K562 (cell line): ENCODE data around the gene SKAP1. TPM values are rescaled to one million over a fixed set of nuclear protein-coding genes. Genes with fewer than 3 reads are reported as not detected.
"Not testable (repeated sequence)": the region's sequence is repeated elsewhere in the genome, so short reads cannot be mapped to it uniquely, and the experiment has no call there.

ENCODE experiments used
- ADNP ChIP-seq: fragments of 200-800 bp; sonication (Bioruptor generic); IDR thresholded peaks from 2 replicates; pipeline ENCODE4 v1.6.1; 2016; ENCODE audit warnings: missing genetic modification characterization, missing compliant biosample characterization
- ARNT ChIP-seq, 2 experiments: fragments of 450-650 bp; IDR thresholded peaks; 2 replicates each; pipeline ENCODE4 v1.6.1; 2016; ENCODE audit warnings: mild to moderate bottlenecking in 1 of 2
- BCL6 ChIP-seq: fragments of 250-450 bp; sonication (Bioruptor Pico); IDR thresholded peaks from 2 replicates; pipeline ENCODE4 v1.4.0; 2020
- CEBPG ChIP-seq, 3 experiments: fragments of 200-800 bp in 1 of 3; sonication (Bioruptor generic) in 1 of 3; sonication (generic) in 1 of 3; formaldehyde crosslinking in 1 of 3; IDR thresholded peaks in 2 of 3; conservative IDR thresholded peaks in 1 of 3; 2 replicates each; pipeline versions ENCODE4 v1.6.1 to v1.8.0; 2016 to 2022; ENCODE audit warnings: missing compliant biosample characterization in 2 of 3, missing genetic modification characterization in 2 of 3, mild to moderate bottlenecking in 1 of 3, missing genetic modification reagents in 1 of 3
- CTBP1 ChIP-seq: fragments of 450-650 bp; IDR thresholded peaks from 2 replicates; pipeline ENCODE4 v1.6.1; 2016; ENCODE audit warnings: borderline replicate concordance
- DMBX1 ChIP-seq: fragments of 250-450 bp; sonication (Bioruptor Pico); IDR thresholded peaks from 2 replicates; pipeline ENCODE4 v1.8.0; 2022; ENCODE audit warnings: inconsistent platforms, mild to moderate bottlenecking, moderate library complexity, borderline replicate concordance
- L3MBTL2 ChIP-seq: fragments of 450-650 bp; IDR thresholded peaks from 2 replicates; pipeline ENCODE4 v1.6.1; 2016; ENCODE audit warnings: mild to moderate bottlenecking, moderate library complexity
- LEF1 ChIP-seq: fragments of 450-650 bp; IDR thresholded peaks from 2 replicates; pipeline ENCODE4 v1.6.1; 2016; ENCODE audit warnings: mild to moderate bottlenecking
- MYC ChIP-seq, 2 experiments: fragments of 250-450 bp in 1 of 2; sonication (Bioruptor Pico) in 1 of 2; IDR thresholded peaks; 2 replicates each; pipeline versions ENCODE4 v1.5.1 to v1.6.1; 2012 to 2021; ENCODE audit warnings: low read depth in 2 of 2, borderline replicate concordance in 1 of 2, improper control_type of control experiment in 1 of 2, low read length in 1 of 2, mild to moderate bottlenecking in 1 of 2, moderate library complexity in 1 of 2
- NR2C1 ChIP-seq, 2 experiments: fragments of 450-650 bp; IDR thresholded peaks; 2 replicates each; pipeline ENCODE4 v1.6.1; 2017; ENCODE audit warnings: mild to moderate bottlenecking in 2 of 2, antibody characterized with exemption in 1 of 2, inconsistent platforms in 1 of 2, missing compliant biosample characterization in 1 of 2, missing genetic modification characterization in 1 of 2
- RBFOX2 ChIP-seq: fragments of 200-400 bp; formaldehyde crosslinking; IDR thresholded peaks from 2 replicates; pipeline ENCODE4 v1.6.1; 2017; ENCODE audit warnings: low read depth, mild to moderate bottlenecking, low read length, moderate library complexity
- SOX6 ChIP-seq: fragments of 450-650 bp; IDR thresholded peaks from 2 replicates; pipeline ENCODE4 v1.6.1; 2014; ENCODE audit warnings: mild to moderate bottlenecking
- ZNF175 ChIP-seq: fragments of 200-800 bp; sonication (Bioruptor generic); IDR thresholded peaks from 2 replicates; pipeline ENCODE4 v1.6.1; 2016; ENCODE audit warnings: low read depth, mild to moderate bottlenecking, missing genetic modification characterization, missing compliant biosample characterization
- ZNF668 ChIP-seq: fragments of 250-450 bp; sonication (Bioruptor Pico); IDR thresholded peaks from 2 replicates; pipeline ENCODE4 v1.8.0; 2022; ENCODE audit warnings: mild to moderate bottlenecking, inconsistent platforms
- polyA plus RNA-seq, 8 experiments: library from polyadenylated mRNA; depleted of rRNA in 4 of 8; stranded (reverse) in 5 of 8; unstranded in 3 of 8; fragments of >200 nt; fragmentation: Nextera tagmentation in 2 of 8; fragmentation: Illumina TruSeq in 1 of 8; extraction: Ambion mirVana in 2 of 8; extraction: Trizol in 1 of 8; gene quantifications; 2 replicates each; pipeline versions ENCODE4 v1.2.1 to v1.2.3, GENCODE V29; 2011 to 2014; ENCODE audit warnings: inconsistent platforms in 1 of 8, missing spikeins in 1 of 8
- total RNA-seq, 7 experiments: library from RNA; depleted of rRNA in 6 of 7; stranded (reverse); fragments of >200 nt in 6 of 7; fragmentation: Illumina TruSeq in 2 of 7; extraction: Trizol in 2 of 7; gene quantifications; 2 replicates each; pipeline versions ENCODE4 v1.2.1 to v1.2.3, GENCODE V29; 2011 to 2021; ENCODE audit warnings: low replicate concordance in 1 of 7
- TF ChIP-seq, protein P1 (sequence below), 2 experiments: fragments of 450-650 bp in 1 of 2; sonication (generic) in 1 of 2; formaldehyde crosslinking in 1 of 2; IDR thresholded peaks in 1 of 2; conservative IDR thresholded peaks in 1 of 2; 2 replicates each; pipeline versions ENCODE4 v1.6.1 to v1.8.1; 2016 to 2023; ENCODE audit warnings: mild to moderate bottlenecking in 2 of 2, moderate library complexity in 2 of 2, inconsistent platforms in 1 of 2, missing genetic modification reagents in 1 of 2
- TF ChIP-seq, protein P2 (sequence below): fragments of 450-650 bp; conservative IDR thresholded peaks from 2 replicates; pipeline ENCODE4 v1.6.1; 2016; ENCODE audit warnings: missing genetic modification characterization, low read depth, mild to moderate bottlenecking, missing compliant biosample characterization, moderate library complexity
- TF ChIP-seq, protein P3 (sequence below), 3 experiments: fragments of 200-800 bp in 1 of 3; fragments of 250-450 bp in 1 of 3; fragments of 450-650 bp in 1 of 3; sonication (Bioruptor Pico) in 1 of 3; sonication (Bioruptor generic) in 1 of 3; formaldehyde crosslinking in 1 of 3; IDR thresholded peaks; 2 replicates each; pipeline versions ENCODE4 v1.6.1 to v1.8.0; 2016 to 2022; ENCODE audit warnings: mild to moderate bottlenecking in 2 of 3, missing genetic modification characterization in 2 of 3, missing compliant biosample characterization in 1 of 3, moderate library complexity in 1 of 3
- TF ChIP-seq, protein P4 (sequence below): sonication (generic); IDR thresholded peaks from 2 replicates; pipeline ENCODE4 v1.6.1; 2016

SKAP1 gene
- total and polyA plus RNA-seq, 9 of the 15 experiments (the other 6 are each of a cell fraction or from before 2014, with no cell fraction given), result 0.06 to 0.80 (median 0.10) TPM; not detected in 4

DNA sequence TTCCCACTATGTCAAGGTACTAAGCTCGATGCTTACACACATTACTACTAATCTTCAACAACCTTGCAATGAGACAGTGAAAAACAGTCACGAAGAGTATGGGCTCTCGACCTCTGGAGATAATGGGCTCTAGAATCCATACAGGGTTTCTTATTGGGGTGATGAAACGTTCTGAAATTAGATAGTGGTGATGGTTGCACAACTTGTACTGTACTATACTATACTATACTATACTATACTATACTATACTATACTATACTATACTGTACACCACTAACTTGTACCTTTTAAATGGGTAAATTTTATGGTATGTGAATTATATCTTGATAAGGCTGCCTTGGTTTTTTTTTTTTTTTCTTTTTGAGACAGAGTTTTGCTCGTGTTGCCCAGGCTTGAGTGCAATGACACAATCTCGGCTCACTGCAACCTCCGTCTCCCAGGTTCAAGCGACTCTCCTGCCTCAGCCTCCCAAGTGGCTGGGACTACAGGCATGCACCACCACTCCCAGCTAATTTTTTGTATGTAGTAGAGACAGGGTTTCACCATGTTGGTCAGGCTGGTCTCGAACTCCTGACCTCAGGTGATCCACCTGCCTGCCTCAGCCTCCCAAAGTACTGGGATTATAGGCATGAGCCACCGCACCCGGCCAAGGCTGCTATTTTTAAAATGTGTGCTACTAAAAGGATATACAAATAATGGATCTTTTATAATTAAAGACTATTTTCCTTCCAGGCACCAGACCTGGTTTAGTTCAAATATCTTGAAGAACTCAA, 69.0 kb downstream of the SKAP1 start (continued):
- TF ChIP-seq, protein P1, sequence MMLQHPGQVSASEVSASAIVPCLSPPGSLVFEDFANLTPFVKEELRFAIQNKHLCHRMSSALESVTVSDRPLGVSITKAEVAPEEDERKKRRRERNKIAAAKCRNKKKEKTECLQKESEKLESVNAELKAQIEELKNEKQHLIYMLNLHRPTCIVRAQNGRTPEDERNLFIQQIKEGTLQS (IDR thresholded peaks at IDR 0.05), result peak; percentile 88
- TF ChIP-seq, protein P1 (CRISPR knock-in tag; conservative IDR thresholded peaks at IDR 0.05), result not testable (repeated sequence)
- peak; percentile 2; the same call in 1 of the 2 replicates for TF ChIP-seq L3MBTL2
- peak; percentile 88 for TF ChIP-seq CEBPG (CRISPR knock-in tag; IDR thresholded peaks at IDR 0.05)
- TF ChIP-seq CEBPG (tag; conservative IDR thresholded peaks at IDR 0.05 in 1 of 2, IDR thresholded peaks at IDR 0.05 in 1 of 2), result peak; percentile 96 to 99
- TF ChIP-seq, protein P2, sequence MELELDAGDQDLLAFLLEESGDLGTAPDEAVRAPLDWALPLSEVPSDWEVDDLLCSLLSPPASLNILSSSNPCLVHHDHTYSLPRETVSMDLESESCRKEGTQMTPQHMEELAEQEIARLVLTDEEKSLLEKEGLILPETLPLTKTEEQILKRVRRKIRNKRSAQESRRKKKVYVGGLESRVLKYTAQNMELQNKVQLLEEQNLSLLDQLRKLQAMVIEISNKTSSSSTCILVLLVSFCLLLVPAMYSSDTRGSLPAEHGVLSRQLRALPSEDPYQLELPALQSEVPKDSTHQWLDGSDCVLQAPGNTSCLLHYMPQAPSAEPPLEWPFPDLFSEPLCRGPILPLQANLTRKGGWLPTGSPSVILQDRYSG (tag), result 0 out of 2 replicates have a peak, but pooled peaks have one; percentile 42
- TF ChIP-seq, protein P3, sequence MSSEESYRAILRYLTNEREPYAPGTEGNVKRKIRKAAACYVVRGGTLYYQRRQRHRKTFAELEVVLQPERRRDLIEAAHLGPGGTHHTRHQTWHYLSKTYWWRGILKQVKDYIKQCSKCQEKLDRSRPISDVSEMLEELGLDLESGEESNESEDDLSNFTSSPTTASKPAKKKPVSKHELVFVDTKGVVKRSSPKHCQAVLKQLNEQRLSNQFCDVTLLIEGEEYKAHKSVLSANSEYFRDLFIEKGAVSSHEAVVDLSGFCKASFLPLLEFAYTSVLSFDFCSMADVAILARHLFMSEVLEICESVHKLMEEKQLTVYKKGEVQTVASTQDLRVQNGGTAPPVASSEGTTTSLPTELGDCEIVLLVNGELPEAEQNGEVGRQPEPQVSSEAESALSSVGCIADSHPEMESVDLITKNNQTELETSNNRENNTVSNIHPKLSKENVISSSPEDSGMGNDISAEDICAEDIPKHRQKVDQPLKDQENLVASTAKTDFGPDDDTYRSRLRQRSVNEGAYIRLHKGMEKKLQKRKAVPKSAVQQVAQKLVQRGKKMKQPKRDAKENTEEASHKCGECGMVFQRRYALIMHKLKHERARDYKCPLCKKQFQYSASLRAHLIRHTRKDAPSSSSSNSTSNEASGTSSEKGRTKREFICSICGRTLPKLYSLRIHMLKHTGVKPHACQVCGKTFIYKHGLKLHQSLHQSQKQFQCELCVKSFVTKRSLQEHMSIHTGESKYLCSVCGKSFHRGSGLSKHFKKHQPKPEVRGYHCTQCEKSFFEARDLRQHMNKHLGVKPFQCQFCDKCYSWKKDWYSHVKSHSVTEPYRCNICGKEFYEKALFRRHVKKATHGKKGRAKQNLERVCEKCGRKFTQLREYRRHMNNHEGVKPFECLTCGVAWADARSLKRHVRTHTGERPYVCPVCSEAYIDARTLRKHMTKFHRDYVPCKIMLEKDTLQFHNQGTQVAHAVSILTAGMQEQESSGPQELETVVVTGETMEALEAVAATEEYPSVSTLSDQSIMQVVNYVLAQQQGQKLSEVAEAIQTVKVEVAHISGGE (CRISPR knock-in tag; IDR thresholded peaks at IDR 0.05), result peak in 1 of 3 experiments; percentile 38; a peak in 1 of 6 replicates
- TF ChIP-seq NR2C1 (IDR thresholded peaks at IDR 0.05); MYC (CRISPR knock-in tag; IDR thresholded peaks at IDR 0.05; ENCODE audit: borderline replicate concordance, low read depth): not testable (repeated sequence)
- TF ChIP-seq NR2C1 (tag; IDR thresholded peaks at IDR 0.05), result peak; percentile 65; the same call in 1 of the 2 replicates
- peak; percentile 93 for TF ChIP-seq DMBX1 (CRISPR knock-in tag)
- peak; percentile 82 for TF ChIP-seq SOX6
- peak; percentile 52; the same call in 1 of the 2 replicates for TF ChIP-seq LEF1
- peak; percentile 86 for TF ChIP-seq ADNP (tag)
- TF ChIP-seq ZNF668, result peak; percentile 45; the same call in 1 of the 2 replicates
- TF ChIP-seq, protein P4, sequence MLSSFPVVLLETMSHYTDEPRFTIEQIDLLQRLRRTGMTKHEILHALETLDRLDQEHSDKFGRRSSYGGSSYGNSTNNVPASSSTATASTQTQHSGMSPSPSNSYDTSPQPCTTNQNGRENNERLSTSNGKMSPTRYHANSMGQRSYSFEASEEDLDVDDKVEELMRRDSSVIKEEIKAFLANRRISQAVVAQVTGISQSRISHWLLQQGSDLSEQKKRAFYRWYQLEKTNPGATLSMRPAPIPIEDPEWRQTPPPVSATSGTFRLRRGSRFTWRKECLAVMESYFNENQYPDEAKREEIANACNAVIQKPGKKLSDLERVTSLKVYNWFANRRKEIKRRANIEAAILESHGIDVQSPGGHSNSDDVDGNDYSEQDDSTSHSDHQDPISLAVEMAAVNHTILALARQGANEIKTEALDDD, result peak; percentile 65
- peak; percentile 99 for TF ChIP-seq ZNF175
- TF ChIP-seq CTBP1, result peak; percentile 38; the same call in 1 of the 2 replicates
- TF ChIP-seq MYC (IDR thresholded peaks at IDR 0.05; ENCODE audit: low read depth, low read length), result peak; percentile 40; the same call in 1 of the 2 replicates
- TF ChIP-seq ARNT (IDR thresholded peaks at IDR 0.05), result peak in 1 of 2 experiments; percentile 98; a peak in 2 of 4 replicates
- peak; percentile 45 for TF ChIP-seq RBFOX2
- TF ChIP-seq BCL6, result peak; percentile 77
